ENCODE measurements around the gene SLC12A7. TPM values are rescaled to one million over a fixed set of nuclear protein-coding genes. Genes with fewer than 3 reads are reported as not detected.

Gene SLC12A7
- polyA plus RNA-seq, 1 donor = 8.0 TPM

DNA sequence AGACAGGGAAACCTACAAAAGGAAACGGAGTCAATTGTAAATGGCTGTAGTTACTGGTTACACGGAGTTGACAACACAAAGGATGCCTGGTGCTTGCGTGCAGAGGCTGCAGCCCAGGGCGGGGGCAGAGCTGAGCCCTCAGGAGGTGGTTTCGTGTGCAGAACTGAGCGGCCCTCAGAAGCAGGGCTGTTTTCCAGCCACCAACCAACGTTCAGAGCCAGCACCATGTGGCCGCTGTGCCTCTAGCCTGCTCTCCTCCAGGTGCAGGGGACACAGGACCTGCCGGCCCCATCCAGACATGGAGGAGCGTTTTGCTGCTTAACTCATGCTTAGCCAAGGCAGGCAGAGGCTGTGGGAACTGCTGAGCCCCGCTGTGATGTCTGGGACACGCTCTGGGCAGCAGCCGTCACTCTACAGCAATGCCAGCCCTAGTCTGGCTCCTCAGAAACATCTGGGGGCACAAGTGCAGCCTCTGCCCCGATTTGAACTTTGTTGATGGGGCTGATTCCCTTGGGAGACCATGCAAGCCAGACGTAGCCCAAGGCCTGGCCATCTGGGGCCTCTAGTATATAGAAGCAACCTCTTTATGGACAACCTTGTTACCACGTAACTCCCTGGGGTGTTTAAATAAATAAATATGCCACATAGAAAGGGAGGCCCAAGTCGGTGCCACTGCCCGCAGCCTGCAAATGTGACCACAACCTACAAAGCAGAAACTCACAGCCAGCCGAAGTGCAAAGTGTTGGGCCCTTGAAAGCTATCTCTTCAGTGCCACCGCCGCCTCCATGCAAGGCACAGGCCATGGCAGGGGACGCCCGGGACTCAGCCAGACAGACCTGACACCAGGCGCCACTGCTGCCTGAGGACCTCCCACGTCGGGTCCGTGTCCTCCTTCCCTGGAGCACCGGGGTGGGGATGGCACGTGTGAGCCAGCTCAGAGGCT lies 61.2 kb downstream of the SLC12A7 start:
- no peak for DNase-seq (ENCODE audit: low read depth)

DNA sequence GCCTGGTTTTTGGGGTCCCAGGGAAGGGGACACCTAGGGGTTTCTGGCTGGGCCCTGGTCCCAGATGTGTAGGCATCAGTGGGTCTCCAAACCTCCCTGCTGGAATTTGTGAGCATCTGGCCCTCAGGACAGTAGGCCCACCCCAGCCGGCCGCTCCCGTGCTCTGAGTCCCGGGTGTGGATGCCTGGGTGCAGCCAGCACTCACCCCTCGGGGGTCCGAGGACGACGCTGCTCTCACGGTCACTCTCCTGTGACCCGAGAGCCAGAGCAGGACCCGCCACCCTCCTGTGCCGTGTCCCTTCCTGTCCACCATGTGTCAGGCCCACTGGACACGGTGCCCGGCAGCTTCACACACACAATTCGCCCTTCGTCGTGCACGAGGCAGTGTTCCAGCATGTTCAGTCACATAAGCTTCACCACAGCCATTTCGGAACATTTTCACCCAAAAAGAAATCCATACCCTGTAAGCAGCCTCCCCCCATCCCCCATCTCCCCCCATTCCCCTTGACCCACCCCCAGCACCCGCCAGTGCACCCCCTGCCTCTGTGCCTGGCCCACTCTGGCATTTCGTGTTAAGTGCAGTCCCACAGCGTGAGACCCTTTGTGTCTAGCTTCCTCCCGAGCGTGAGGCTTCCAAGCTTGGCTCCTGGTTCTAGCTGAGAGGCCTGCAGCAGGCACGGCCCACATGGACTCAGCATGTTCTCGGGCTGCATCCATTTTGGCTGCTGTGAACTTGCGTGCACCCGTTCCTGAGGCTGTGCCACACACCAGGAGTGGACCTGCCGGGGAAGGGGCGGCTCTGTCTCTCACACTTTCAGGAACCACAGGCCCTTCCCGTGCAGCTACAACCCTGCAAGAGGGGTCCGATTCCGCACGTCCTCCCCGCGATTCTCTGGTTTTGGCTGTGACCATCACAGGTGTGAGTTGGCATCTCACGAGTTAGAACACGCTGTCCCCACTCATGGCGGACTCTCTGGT lies 62.7 kb downstream of the SLC12A7 start:
- DNase-seq (ENCODE audit: low read depth) = no peak

DNA sequence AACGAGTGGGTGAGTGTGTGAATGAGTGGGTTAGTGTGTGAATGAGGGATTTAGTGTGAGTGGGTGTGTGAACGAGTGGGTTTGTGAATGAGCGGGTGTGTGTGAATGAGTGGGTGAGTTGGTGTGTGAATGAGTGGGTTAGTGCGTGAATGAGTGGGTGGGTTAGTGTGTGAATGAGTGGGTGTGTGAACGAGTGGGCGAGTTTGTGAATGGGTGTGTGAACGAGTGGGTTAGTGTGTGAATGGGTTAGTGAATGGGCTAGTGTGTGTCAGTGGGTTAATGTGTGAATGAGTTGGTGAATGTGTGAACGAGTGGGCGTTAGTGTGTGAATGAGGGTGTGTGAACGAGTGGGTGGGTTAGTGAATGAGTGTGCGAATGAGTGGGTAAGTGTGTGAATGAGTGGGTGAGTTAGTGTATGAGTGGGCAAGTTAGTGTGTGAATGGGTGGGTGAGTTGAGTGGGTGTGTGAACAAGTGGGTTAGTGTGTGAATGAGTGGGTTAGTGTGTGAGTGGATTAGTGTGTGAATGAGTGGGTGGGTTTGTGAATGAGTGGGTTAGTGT lies 63.6 kb downstream of the SLC12A7 start:
- no peak for DNase-seq (ENCODE audit: low read depth)

DNA sequence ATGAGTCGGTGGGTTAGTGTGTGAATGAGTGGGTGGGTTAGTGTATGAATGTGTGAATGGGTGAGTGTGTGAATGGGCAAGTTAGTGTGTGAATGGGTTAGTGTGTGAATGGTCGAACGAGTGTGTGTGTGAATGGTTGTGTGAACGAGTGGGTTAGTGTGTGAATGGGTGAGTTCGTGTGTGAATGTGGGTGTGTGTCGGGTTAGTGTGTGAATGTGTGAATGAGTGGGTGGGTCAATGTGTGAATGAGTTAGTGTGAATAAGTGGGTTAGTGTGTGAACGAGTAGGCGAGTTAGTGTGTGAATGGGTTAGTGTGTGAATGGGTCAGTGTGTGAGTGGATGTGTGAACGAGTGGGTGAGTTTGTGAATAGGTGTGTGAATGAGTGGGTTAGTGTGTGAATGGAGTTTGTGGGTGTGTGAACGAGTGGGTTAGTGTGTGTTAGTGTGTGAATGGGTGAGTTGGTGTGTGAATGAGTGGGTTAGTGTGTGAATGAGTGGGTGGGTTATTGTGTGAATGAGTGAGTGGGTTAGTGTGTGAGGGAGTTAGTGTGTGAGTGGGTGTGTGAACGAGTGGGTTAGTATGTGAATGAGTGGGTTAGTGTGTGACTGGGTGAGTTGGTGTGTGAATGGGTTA lies 64.4 kb downstream of the SLC12A7 start:
- DNase-seq (ENCODE audit: low read depth) = no peak

DNA sequence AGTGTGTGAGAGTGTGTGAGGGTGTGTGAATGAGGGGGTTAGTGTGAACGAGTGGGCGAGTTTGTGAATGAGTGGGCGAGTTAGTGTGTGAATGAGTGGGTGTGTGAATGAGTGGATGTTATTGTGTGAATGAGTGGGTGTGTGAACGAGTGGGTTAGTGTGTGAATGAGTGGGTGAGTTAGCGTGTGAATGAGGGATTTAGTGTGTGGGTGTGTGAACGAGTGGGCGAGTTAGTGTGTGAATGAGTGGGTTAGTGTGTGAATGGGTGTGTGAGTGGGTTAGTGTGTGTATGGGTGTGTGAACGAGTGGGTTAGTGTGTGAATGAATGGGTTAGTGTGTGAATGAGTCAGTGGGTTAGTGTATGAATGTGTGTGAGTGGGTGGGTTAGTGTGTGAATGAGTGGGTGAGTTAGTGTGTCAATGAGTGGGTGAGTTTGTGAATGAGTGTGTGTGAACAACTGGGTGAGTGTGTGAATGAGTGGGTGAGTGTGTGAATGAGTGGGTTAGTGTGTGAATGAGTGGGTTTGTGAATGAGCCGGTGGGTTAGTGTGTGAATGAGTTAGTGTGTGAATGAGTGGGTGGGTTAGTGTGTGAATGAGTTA lies 65.8 kb downstream of the SLC12A7 start:
- no peak for DNase-seq (ENCODE audit: low read depth)

- no peak for DNase-seq (ENCODE audit: low read depth)
These were observed 67.7 kb downstream of the SLC12A7 start for GRCh38 chr5:1044117-1044516.

DNA sequence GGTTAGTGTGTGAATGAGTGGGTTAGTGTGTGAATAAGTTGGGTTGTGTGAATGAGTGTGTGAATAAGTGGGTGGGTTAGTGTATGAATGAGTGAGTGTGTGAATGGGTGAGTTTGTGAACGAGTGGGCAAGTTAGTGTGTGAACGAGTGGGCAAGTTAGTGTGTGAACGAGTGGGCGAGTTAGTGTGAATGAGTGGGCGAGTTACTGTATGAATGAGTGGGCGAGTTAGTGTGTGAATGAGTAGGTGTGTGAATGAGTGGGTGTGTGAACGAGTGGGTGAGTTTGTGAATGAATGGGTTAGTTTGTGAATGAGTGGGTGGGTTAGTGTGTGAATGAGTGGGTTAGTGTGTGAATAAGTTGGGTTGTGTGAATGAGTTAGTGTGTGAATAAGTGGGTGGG lies 68.5 kb downstream of the SLC12A7 start:
- DNase-seq (ENCODE audit: low read depth) = no peak

GRCh38 chr5:1042626-1043025 lies 69.2 kb downstream of the SLC12A7 start:
- no peak for DNase-seq (ENCODE audit: low read depth)

DNA sequence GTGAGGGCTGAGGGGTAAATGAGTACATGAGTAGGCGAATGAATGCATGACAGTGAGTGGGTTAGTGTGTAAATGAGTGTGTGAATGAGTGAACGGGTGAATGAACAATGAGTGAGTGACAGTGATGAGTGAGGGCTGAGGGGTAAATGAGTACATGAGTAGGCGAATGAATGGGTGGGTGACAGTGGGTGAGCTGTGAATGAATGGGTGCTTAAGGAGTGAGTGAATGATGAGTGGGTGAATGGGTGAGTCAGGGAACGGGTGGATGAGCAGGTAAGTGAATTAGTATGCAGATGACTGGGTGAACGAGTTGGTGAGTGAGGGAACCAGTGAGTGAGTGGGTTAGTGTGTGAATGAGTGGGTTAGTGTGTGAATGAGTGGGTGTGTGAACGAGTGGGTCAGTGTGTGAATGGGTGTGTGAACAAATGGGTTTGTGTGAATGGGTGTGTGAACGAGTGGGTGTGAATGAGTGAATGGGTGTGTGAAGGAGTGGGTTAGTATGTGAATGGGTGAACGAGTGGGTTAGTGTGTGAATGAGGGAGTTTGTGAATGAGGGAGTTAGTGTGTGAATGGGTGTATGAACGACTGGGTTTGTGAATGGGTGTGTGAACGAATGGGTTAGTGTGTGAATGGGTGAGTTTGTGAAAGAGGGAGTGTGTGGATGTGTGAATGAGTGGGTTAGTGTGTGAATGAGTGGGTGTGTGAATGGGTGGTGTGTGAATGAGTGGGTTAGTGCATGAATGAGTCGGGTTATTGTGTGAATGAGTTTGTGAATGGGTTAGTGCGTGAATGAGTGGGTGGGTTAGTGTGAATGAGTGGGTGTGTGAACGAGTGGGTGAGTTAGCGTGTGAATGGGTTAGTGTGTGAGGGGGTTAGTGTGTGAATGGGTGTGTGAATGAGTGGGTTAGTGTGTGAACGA lies 70.4 kb downstream of the SLC12A7 start:
- DNase-seq (ENCODE audit: low read depth) = no peak

GRCh38 chr5:1040571-1040970 lies 71.3 kb downstream of the SLC12A7 start:
- no peak for DNase-seq (ENCODE audit: low read depth)

DNA sequence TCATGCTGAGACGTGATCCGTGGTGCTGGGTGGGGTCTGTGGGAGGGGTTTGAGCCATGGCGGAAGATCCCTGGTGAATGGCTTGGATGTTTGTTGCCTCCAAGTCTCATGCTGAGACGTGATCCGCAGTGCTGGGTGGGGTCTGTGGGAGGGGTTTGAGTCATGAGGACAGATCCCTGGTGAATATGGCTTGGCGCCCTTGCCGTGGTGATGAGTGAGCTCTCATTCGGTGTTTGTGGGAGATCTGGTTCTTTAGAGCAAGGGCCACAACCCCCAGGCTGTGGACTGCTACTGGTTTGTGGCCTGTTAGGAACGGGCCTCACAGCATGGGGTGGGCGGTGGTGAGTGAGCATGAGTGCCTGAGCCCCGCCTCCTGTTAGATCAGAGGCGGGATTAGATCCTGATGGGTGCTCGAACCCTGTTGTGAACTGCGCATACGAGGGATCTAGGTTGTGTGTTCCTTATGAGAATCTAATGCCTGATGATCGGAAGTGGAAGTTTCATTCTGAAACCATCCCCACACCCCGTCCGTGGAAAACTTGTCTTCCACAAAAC lies 72.1 kb downstream of the SLC12A7 start:
- DNase-seq (ENCODE audit: low read depth) = no peak

DNA sequence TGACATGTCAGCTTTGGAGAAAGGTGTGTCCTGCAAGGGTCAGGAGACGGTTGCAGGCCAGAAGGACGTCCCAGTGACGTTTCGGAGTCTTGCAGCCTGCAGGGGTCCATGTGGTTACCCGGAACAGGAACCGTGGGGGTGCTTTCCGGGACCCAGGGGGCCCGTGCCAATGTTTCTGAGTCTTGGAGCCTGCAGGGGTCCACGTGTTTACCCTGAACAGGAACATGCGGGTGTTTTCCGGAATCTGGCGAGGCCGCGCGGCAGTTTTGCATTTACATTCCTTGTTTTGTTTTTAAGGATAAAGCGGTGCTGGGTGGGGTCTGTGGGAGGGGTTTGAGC lies 72.7 kb downstream of the SLC12A7 start:
- DNase-seq (ENCODE audit: low read depth) = no peak

- DNase-seq (ENCODE audit: low read depth) = no peak
These were observed 73.2 kb downstream of the SLC12A7 start for GRCh38 chr5:1038417-1039209.

GRCh38 chr5:1037671-1038416 lies 74.0 kb downstream of the SLC12A7 start:
- DNase-seq (ENCODE audit: low read depth) = no peak

- DNase-seq (ENCODE audit: low read depth) = no peak
These were observed 74.7 kb downstream of the SLC12A7 start for GRCh38 chr5:1037123-1037670.

DNA sequence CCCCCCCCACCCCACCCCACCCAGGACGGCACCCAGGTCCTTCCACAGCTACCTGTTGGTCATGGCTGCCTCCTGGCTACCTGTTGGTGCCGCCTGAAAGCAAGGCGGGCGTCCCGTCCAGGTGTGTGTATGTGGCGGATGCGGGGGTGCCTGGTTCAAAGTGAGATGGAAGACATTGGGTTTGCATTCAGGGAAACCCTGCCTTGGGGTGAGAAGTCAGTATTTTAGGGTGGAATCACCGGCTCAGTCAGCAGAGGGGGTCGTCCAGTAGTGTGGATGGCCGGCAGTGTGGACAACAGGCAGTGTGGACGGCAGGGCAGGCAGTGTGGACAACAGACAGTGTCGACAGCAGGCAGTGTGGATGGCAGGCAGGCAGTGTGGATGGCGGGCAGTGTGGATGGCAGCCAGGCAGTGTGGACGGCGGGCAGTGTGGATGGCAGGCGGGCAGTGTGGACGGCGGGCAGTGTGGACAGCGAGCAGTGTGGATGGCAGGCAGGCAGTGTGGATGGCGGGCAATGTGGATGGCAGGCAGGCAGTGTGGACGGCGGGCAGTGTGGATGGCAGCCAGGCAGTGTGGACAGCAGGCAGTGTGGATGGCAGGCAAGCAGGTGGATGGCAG lies 75.2 kb downstream of the SLC12A7 start:
- no peak for DNase-seq (ENCODE audit: low read depth)

Data from forelimb muscle (tissue), 1 donor.